Measurements from ENCODE around the gene PLEKHB2.
A peak's percentile ranks its signal among the peaks of the same experiment; 100 is the strongest.
"Not testable (repeated sequence)": the region's sequence is repeated elsewhere in the genome, so short reads cannot be mapped to it uniquely, and the experiment has no call there.

The PLEKHB2 gene

DNA sequence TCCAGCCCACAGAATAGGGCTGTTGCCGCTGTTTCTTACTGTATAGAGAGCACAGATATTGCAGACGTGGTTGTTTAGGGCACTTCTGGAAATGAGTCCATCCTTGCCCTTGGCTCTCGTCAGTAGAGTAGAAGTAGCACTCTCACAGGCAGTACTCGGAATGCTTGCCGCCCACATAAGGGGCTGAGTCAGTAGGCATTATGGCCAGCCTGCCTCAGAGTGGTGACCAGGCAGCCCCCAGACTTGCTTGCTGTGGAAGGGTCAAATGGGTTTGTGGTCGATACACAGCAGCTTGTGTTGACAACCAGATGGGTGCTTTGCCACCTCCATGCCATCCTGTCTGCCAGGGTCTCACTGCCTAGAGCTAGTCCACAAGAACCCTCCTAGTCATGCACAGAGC lies 38.7 kb downstream of the PLEKHB2 start:
- Mint-ChIP-seq H3K36me3 (peaks cover 31% of the 10 kb centered on the region), H3K27me3 (no peaks in the 10 kb centered on the region), H3K9me3 (no peaks in the 10 kb centered on the region), H3K4me1 (peaks cover 22% of the 10 kb centered on the region), H3K4me3 (no peak overlapping the region), H3K27ac (no peak overlapping the region)
- no peak for DNase-seq (ENCODE audit: low spot score in 2 of 2)
- ATAC-seq (ENCODE audit: low read depth): no peak

DNA sequence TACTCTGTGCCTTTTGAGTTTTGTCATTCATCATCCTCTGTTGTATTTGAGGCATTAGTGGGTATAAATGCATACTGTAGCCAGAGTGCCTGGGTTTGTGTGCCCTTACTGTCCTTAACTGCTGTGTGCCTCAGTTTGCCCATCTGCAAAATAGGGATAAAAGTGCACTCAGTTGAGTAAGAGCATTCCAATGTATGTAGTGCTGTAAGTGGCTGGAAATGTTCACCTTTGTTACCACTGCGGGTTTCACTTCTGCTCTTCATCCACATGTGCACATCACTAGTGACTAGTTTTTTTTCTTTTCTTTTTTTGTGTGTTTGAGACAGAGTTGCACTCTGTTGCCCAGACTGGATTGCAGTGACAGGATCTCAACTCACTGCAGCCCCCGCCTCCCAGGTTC lies 39.9 kb downstream of the PLEKHB2 start:
- Mint-ChIP-seq H3K4me3 (no peak overlapping the region), H3K27ac (peak overlapping the region; percentile 18), H3K27me3 (no peaks in the 10 kb centered on the region), H3K36me3 (peaks cover 28% of the 10 kb centered on the region), H3K9me3 (no peaks in the 10 kb centered on the region), H3K4me1 (peaks cover 18% of the 10 kb centered on the region)
- DNase-seq (ENCODE audit: low spot score in 2 of 2): no peak
- ATAC-seq (ENCODE audit: low read depth): peak; percentile 89

DNA sequence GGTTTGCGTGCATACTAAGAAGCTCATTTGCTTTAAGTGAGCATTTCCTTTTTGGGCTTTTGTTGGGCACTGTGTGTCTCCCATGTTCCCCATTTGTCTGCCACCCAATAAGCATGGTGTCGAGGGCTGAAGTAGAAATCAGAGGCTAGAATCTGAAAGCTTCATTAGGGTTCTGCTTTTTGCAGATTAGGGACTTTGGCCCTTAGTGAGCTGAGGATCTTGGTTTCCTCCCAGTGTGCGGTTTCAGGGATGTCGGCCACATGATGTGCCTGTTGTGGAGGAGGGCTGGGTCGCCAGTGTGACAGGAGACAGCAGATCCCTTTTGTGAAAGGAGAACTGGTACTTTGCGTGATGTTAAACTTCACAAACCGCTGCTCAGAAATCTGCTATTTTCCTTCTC lies 41.1 kb downstream of the PLEKHB2 start:
- DNase-seq (ENCODE audit: low spot score in 2 of 2) (no peak), ATAC-seq (ENCODE audit: low read depth) (no peak)
- H3K4me3 Mint-ChIP-seq: no peak overlapping the region
- H3K4me1 Mint-ChIP-seq: peaks cover 15% of the 10 kb centered on the region
- H3K27me3 Mint-ChIP-seq: no peaks in the 10 kb centered on the region
- H3K36me3 Mint-ChIP-seq: peaks cover 23% of the 10 kb centered on the region
- no peak overlapping the region for H3K27ac Mint-ChIP-seq
- no peaks in the 10 kb centered on the region for H3K9me3 Mint-ChIP-seq

DNA sequence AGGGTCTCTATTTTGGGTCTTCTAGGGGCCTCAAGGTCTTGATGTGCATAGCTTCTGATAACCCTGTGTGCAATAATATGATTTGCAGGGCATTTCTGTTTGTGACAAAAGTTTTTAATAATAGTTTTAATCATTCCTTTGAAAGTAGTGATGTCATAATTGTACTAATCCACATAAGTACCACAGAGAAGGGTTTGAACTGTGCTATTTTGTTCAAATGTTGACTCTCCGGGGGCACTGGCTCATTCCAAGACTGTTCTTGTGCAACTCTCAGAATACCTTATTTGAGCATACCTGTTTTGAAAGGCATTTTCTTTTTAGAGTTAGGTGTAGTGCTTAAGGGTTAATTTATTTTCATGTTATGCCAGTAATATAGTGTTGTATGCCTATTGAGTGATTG lies 41.6 kb downstream of the PLEKHB2 start:
- H3K4me1 Mint-ChIP-seq: peaks cover 15% of the 10 kb centered on the region

DNA sequence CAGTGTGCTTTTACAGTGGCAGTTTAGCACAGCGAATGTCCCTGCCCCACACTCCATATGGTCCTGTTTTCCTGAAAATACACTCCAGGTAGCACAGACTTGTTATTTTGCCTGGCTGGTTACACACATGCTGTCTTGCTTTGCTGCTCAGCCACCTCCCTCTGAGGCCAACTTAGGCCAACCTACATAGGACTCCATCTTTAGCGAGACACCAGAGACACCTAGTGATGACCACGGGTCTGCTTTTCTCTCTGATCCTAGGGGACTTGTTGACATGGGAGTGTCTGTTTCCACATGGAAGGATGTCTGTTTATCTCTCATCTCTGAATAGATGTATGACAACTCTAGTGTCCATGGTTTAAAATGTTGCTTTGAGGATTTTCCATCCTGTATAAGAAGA lies 43.3 kb downstream of the PLEKHB2 start:
- Mint-ChIP-seq H3K4me1 (peaks cover 13% of the 10 kb centered on the region), H3K27me3 (no peaks in the 10 kb centered on the region), H3K9me3 (no peaks in the 10 kb centered on the region), H3K36me3 (peaks cover 14% of the 10 kb centered on the region), H3K4me3 (no peak overlapping the region), H3K27ac (no peak overlapping the region)
- ATAC-seq (ENCODE audit: low read depth) (no peak), DNase-seq (ENCODE audit: low spot score in 2 of 2) (no peak)

More for the DNA sequence above, 41.6 kb downstream of the PLEKHB2 start:
- Mint-ChIP-seq H3K4me3 (no peak overlapping the region), H3K9me3 (no peaks in the 10 kb centered on the region), H3K27me3 (no peaks in the 10 kb centered on the region), H3K27ac (no peak overlapping the region), H3K36me3 (peaks cover 23% of the 10 kb centered on the region)
- ATAC-seq (ENCODE audit: low read depth) (no peak), DNase-seq (ENCODE audit: low spot score in 2 of 2) (no peak)

DNA sequence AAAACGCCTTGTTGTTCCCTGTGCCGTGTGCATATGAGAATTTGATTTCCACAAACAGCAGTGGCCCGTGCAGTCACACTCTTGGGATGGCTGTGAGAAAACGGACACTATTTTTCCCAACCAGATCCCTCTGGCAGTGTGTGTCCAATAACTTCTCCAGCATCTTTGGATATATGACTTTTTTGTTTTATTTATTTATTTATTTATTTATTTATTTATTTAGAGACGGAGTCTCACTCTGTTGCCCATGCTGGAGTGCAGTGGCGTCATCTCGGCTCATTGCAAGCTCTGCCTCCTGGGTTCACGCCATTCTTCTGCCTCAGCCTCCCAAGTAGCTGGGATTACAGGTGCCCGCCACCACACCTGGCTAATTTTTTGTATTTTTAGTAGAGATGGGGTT lies 45.0 kb downstream of the PLEKHB2 start:
- H3K27ac Mint-ChIP-seq; ATAC-seq (ENCODE audit: low read depth); H3K4me3 Mint-ChIP-seq; DNase-seq (ENCODE audit: low spot score in 2 of 2); H3K27me3 Mint-ChIP-seq; H3K9me3 Mint-ChIP-seq: not testable (repeated sequence)
- H3K4me1 Mint-ChIP-seq: peaks cover 11% of the 10 kb centered on the region
- H3K36me3 Mint-ChIP-seq: peaks cover 12% of the 10 kb centered on the region

DNA sequence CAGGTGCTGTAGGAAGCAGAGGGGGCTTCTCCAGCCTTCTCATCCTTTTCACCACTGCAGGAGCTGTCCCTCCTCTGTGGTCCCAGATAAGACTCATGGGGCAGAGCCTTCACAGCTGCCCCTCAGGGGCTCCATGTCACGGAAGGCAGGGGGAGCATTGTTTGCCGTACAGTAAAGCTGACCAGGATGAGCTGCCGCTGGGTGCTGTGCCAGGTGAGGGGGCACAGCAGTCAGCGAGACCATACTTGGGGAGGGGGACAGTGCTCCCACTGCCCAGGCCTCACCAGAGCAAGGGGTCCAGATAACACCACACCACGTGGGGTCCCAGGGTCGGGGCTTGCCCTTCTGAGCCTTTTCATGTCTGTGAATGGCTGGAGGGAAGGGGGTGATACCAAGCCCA lies 46.3 kb downstream of the PLEKHB2 start:
- DNase-seq (ENCODE audit: low spot score in 2 of 2) (no peak), ATAC-seq (ENCODE audit: low read depth) (no peak)
- Mint-ChIP-seq H3K4me3 (no peak overlapping the region), H3K27ac (no peak overlapping the region), H3K27me3 (no peaks in the 10 kb centered on the region), H3K9me3 (no peaks in the 10 kb centered on the region), H3K36me3 (peaks cover 12% of the 10 kb centered on the region), H3K4me1 (peaks cover 8% of the 10 kb centered on the region)

DNA sequence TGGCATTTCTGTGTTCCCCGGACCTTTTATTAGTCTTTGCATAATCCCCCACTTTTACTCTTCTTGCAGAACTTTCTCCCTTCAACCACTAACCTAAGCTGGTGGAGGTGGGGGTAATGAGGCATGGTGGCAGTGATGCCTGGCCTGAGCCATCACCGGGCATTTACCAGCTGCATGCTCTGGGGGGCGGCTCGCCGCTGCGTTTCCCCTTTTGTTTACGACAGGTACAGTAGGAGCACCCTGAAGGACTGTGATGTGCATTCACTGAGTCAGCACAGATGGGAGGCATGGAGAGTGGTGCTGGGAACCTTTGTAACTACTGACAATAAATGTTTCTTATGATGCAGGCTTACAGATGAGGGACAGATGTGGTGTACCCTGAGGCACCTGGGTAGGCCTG lies 46.9 kb downstream of the PLEKHB2 start:
- ATAC-seq (ENCODE audit: low read depth) (no peak), DNase-seq (ENCODE audit: low spot score in 2 of 2) (no peak)
- Mint-ChIP-seq H3K27ac (no peak overlapping the region), H3K27me3 (no peaks in the 10 kb centered on the region), H3K36me3 (peaks cover 12% of the 10 kb centered on the region), H3K4me3 (no peak overlapping the region), H3K4me1 (peaks cover 10% of the 10 kb centered on the region), H3K9me3 (no peaks in the 10 kb centered on the region)

DNA sequence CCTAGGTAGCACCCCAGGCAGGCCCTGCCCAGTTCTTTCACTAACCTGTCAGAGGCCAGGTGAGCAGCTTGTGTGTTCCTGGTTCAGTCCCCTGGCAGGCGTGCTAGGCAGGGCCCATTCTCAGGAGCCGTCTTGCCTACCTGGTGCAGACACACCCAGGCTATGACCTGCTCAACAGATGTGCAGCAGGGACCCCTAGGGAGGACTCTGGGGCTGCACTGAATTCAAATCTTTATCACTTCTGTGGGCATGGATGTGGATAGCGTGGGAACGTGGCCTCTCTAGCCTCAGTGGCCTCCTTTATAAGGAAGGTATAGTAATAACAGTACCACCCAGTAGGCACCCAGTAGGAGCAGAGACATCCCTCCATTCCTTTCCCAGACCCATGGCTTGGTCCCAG lies 48.4 kb downstream of the PLEKHB2 start:
- DNase-seq (ENCODE audit: low spot score in 2 of 2): no peak
- Mint-ChIP-seq H3K36me3 (peaks cover 12% of the 10 kb centered on the region), H3K9me3 (no peaks in the 10 kb centered on the region), H3K4me1 (peaks cover 10% of the 10 kb centered on the region), H3K4me3 (no peak overlapping the region), H3K27ac (no peak overlapping the region), H3K27me3 (no peaks in the 10 kb centered on the region)
- no peak for ATAC-seq (ENCODE audit: low read depth)

DNA sequence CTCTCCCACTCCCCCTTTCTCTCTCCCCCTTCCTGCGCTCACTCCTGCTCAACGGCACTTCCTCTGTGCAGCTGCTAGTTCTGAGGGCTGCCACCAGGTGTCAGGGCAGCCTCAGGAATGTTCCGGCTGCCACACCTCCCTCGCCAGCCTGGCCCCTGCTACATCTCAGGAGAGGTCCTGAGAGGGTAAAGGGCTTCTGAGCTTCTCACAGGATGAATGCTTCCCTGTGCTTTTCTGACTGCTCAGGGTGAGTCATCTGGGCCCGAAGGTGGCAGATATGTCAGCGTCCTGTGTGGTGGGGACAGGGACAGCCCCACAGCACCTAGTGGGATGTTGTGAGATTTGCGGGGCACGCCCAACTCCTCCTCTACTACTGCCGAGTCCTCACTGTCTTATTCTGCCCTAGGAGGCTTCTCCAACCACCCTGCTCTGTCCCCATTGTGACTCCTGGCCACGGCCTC lies 49.0 kb downstream of the PLEKHB2 start:
- H3K27me3 Mint-ChIP-seq: no peaks in the 10 kb centered on the region
- H3K9me3 Mint-ChIP-seq: no peaks in the 10 kb centered on the region
- H3K27ac Mint-ChIP-seq: no peak overlapping the region
- peak; percentile 88 for ATAC-seq (ENCODE audit: low read depth)
- peak; percentile 55 to 60 for DNase-seq (ENCODE audit: low spot score in 2 of 2)
- H3K4me1 Mint-ChIP-seq: peaks cover 10% of the 10 kb centered on the region
- no peak overlapping the region for H3K4me3 Mint-ChIP-seq
- peaks cover 11% of the 10 kb centered on the region for H3K36me3 Mint-ChIP-seq

DNA sequence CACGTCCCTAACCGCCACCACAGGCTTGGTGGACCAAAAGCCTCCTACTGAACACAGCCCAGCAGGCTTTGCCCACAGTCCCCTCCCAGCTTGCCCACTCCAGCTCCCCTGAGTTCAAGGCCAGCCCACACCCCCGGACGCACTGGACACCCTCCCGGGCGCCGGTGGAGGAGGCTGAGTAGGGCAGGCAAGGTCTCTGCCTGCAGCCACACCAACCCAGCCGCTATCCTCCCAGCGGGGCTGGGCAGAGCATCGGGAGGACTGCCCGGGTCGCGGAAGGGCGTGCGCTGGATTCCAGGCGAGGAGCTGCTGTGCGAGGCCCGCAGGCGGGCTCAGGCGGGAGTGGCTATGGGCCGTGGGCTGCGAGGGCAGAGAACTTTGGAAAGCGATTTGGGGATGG lies 49.5 kb downstream of the PLEKHB2 start:
- Mint-ChIP-seq H3K4me3 (no peak overlapping the region), H3K27me3 (no peaks in the 10 kb centered on the region), H3K36me3 (peaks cover 6% of the 10 kb centered on the region), H3K9me3 (no peaks in the 10 kb centered on the region), H3K27ac (no peak overlapping the region), H3K4me1 (peaks cover 10% of the 10 kb centered on the region)
- no peak for DNase-seq (ENCODE audit: low spot score in 2 of 2)
- no peak for ATAC-seq (ENCODE audit: low read depth)

DNA sequence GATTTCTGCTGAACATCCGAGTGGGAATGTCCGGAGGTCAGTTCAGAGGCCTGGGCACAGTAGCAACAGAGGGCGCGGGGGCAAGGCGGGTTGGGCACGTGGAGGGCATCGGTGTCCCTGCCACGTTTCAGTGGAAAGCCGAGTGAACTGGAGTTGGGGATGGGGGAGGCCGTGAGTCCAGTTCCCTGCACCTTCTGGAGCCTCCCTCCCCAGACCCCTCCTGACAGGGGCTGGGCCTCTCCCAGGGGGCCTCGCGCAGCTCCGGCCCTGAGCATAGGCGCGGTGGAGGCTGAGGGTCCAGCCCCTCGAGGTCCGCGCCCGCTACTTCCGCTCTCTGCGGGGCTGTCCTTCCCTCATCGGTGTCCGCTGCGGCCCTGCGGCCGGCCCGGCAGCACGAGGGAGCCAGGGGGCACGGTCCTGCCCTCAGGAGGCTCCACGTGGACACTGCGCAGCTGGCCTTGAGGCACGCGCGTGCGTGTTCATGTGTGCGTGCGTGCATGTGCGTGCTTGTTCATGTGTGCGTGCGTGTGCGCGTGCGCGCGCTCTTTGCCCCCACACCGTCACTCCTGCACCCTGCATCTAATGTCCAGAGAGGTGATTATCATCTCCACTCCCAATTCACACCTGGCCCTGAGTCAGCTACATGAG lies 50.2 kb downstream of the PLEKHB2 start:
- Mint-ChIP-seq H3K36me3 (peaks cover 4% of the 10 kb centered on the region), H3K27ac (no peak overlapping the region), H3K4me1 (peaks cover 10% of the 10 kb centered on the region), H3K27me3 (no peaks in the 10 kb centered on the region), H3K9me3 (no peaks in the 10 kb centered on the region), H3K4me3 (no peak overlapping the region)
- DNase-seq (ENCODE audit: low spot score in 2 of 2): no peak
- no peak for ATAC-seq (ENCODE audit: low read depth)

DNA sequence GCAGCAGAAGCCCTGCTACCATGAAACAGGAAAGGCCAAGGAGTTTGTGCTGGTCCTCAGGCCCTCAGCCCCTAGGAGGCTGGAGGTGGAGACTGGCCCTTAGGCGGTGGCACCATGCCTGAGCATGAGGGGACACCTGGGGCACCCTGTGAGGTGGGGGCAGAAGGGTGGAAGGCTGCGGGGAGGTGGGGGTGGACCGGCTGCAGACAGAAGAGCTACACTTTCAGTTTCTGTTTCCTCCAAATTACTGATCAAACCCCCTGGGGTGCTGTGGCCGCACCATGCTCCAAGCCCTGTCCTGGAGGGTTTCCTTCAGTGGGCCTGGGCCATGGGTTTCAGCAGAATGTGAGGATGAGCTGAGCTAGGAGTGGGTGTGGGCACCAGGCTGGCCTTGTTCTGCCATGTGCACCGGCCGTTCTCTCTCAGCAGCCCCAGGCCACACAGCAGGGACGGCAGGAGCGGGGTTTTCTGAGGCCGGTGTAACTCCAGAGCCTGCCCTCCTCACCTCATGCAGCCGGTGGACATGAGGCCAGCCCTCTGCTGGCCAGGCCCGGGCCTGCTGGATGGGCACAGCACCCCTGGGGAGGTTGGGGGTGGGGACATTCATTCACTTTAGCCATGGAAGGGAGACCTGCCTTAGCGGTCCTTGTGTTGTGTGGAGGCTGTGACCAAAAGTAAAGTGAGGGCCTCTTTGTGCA lies 51.5 kb downstream of the PLEKHB2 start:
- Mint-ChIP-seq H3K9me3 (no peaks in the 10 kb centered on the region), H3K4me3 (peak overlapping the region; percentile 32), H3K36me3 (no peaks in the 10 kb centered on the region), H3K4me1 (peaks cover 10% of the 10 kb centered on the region), H3K27me3 (no peaks in the 10 kb centered on the region), H3K27ac (no peak overlapping the region)
- peak; percentile 45 for ATAC-seq (ENCODE audit: low read depth)
- DNase-seq (ENCODE audit: low spot score in 2 of 2): no peak

DNA sequence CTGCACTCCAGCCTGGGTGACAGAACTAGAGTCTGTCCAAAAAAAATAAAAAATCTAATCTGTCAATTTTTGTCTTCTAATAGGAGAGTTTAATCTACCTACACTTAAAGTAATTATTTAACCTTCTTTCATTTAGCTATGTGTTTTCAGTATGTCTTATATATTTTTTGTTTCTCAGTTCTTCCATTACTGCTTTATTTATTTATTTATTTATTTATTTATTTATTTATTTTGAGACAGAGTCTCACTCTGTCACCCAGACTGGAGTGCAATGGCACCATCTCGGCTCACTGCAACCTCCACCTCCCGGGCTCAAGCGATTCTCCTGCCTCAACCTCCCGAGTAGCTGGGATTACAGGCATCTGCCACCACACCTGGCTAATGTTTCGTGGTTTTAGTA lies 60.4 kb downstream of the PLEKHB2 start:
- not testable (repeated sequence) for H3K4me1 Mint-ChIP-seq; ATAC-seq (ENCODE audit: low read depth); H3K4me3 Mint-ChIP-seq; DNase-seq (ENCODE audit: low spot score in 2 of 2); H3K9me3 Mint-ChIP-seq; H3K27me3 Mint-ChIP-seq; H3K27ac Mint-ChIP-seq; H3K36me3 Mint-ChIP-seq

DNA sequence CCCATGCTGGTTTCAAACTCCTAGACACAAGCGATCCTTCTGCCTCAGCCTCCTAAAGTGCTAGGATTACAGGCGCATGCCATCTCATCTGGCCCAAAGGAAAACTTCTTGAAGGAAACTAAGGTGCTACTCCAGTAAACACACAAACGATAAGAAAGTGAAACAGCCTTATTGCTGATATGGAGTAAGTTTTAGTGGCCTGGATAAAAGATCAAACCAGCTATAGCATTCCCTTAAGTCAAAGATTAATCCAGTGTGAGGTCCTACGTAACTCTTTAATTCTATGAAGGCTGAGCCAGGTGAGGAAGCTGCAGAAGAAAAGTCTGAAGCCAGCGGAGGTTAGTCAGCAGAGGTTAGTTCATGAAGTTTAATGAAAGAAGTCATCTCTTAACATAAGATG lies 63.4 kb downstream of the PLEKHB2 start:
- peaks cover 3% of the 10 kb centered on the region for H3K27me3 Mint-ChIP-seq
- H3K36me3 Mint-ChIP-seq: no peaks in the 10 kb centered on the region
- no peaks in the 10 kb centered on the region for H3K4me1 Mint-ChIP-seq
- DNase-seq (ENCODE audit: low spot score in 2 of 2) (no peak), ATAC-seq (ENCODE audit: low read depth) (no peak)
- no peaks in the 10 kb centered on the region for H3K9me3 Mint-ChIP-seq
- no peak overlapping the region for H3K4me3 Mint-ChIP-seq
- H3K27ac Mint-ChIP-seq: no peak overlapping the region
